ENCODE data around the gene HCFC1.
"Not testable (repeated sequence)": the region's sequence is repeated elsewhere in the genome, so short reads cannot be mapped to it uniquely, and the experiment has no call there.

Gene HCFC1

GRCh38 chrX:153984351-153985178 lies 12.9 kb upstream of the HCFC1 start:
- no peak overlapping the region for H3K4me3 ChIP-seq (replicated peaks in 1 of 2; ENCODE audit: low read depth in 2 of 2, low read length in 2 of 2)
- TF ChIP-seq CTCF (IDR thresholded peaks at IDR 0.05; ENCODE audit: low read depth, low read length), result no peak
- DNase-seq (ENCODE audit: low read depth in 2 of 2), result no peak

- no peak overlapping the region for H3K4me3 ChIP-seq (replicated peaks in 1 of 2; ENCODE audit: low read depth in 2 of 2, low read length in 2 of 2)
- DNase-seq (ENCODE audit: low read depth in 2 of 2), result no peak
- TF ChIP-seq CTCF (IDR thresholded peaks at IDR 0.05; ENCODE audit: low read depth, low read length), result no peak
Measured at GRCh38 chrX:153983321-153983801, 11.7 kb upstream of the HCFC1 start.

GRCh38 chrX:153981771-153982533 lies 10.3 kb upstream of the HCFC1 start:
- no peak for DNase-seq (ENCODE audit: low read depth in 2 of 2)
- TF ChIP-seq CTCF (IDR thresholded peaks at IDR 0.05; ENCODE audit: low read depth, low read length), result no peak
- no peak overlapping the region for H3K4me3 ChIP-seq (replicated peaks in 1 of 2; ENCODE audit: low read depth in 2 of 2, low read length in 2 of 2)

GRCh38 chrX:153981231-153981630 lies 9.6 kb upstream of the HCFC1 start:
- no peak for TF ChIP-seq CTCF (IDR thresholded peaks at IDR 0.05; ENCODE audit: low read depth, low read length)
- H3K4me3 ChIP-seq (replicated peaks in 1 of 2; ENCODE audit: low read depth in 2 of 2, low read length in 2 of 2), result no peak overlapping the region
- no peak for DNase-seq (ENCODE audit: low read depth in 2 of 2)

GRCh38 chrX:153980394-153980793 lies 8.8 kb upstream of the HCFC1 start:
- H3K4me3 ChIP-seq (replicated peaks in 1 of 2; ENCODE audit: low read depth in 2 of 2, low read length in 2 of 2); DNase-seq (ENCODE audit: low read depth in 2 of 2): not testable (repeated sequence)

- no peak for DNase-seq (ENCODE audit: low read depth in 2 of 2)
- H3K4me3 ChIP-seq (replicated peaks in 1 of 2; ENCODE audit: low read depth in 2 of 2, low read length in 2 of 2), result no peak overlapping the region
- TF ChIP-seq CTCF (IDR thresholded peaks at IDR 0.05; ENCODE audit: low read depth, low read length), result no peak
Measured at GRCh38 chrX:153974726-153975286, 3.2 kb upstream of the HCFC1 start.
